Measurements from ENCODE around the gene ZNF805. TPM values are rescaled to one million over a fixed set of nuclear protein-coding genes. Genes with fewer than 3 reads are reported as not detected.
"Not testable (repeated sequence)": the region's sequence is repeated elsewhere in the genome, so short reads cannot be mapped to it uniquely, and the experiment has no call there.

Gene ZNF805
- total RNA-seq, 1 donor from 2014 or later, result 20.8 TPM

DNA sequence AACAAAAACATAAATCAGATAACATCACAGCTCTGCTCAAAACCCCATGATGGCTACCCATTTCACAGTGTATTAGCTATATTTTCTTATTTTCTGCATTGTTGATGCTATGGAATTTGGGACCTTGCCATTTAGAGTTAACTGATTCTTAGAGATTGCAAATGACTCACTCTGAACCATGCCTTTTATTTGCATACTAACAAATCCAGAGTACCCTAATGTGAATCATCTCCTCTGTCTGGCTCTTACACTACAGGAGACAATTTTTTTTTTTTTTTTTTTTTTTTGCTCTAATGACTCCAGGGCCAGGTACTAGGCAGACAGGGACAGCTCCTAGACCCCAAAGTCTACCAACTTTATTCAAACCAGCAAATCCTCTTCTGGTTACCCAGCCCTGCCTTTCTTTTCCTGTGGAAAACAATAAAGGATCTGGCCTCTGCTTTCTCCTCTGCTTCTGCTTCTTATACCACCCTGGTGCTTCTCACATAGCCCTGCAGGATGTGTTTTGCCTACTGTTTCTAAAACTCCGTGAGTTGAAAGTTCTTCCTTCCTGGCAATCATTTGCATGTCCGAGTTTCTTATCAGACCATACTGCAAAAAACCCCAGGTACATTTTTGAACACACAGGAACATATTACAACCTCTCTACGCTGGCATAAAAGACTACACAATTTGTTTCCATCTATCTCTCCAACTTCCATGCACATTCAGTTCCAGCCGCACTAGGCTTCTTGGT, 29.3 kb downstream of the ZNF805 start:
- no peak for DNase-seq (ENCODE audit: low spot score in 2 of 2, unreplicated experiment in 2 of 2)
- Mint-ChIP-seq H3K4me3 (no peak overlapping the region), H3K9me3 (no peaks in the 10 kb centered on the region), H3K27ac (no peak overlapping the region), H3K4me1 (no peaks in the 10 kb centered on the region), H3K36me3 (peaks cover 10% of the 10 kb centered on the region), H3K27me3 (ENCODE audit: low read depth) (no peaks in the 10 kb centered on the region)
- TF ChIP-seq, protein P1, sequence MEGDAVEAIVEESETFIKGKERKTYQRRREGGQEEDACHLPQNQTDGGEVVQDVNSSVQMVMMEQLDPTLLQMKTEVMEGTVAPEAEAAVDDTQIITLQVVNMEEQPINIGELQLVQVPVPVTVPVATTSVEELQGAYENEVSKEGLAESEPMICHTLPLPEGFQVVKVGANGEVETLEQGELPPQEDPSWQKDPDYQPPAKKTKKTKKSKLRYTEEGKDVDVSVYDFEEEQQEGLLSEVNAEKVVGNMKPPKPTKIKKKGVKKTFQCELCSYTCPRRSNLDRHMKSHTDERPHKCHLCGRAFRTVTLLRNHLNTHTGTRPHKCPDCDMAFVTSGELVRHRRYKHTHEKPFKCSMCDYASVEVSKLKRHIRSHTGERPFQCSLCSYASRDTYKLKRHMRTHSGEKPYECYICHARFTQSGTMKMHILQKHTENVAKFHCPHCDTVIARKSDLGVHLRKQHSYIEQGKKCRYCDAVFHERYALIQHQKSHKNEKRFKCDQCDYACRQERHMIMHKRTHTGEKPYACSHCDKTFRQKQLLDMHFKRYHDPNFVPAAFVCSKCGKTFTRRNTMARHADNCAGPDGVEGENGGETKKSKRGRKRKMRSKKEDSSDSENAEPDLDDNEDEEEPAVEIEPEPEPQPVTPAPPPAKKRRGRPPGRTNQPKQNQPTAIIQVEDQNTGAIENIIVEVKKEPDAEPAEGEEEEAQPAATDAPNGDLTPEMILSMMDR (IDR thresholded peaks at IDR 0.05; ENCODE audit: unreplicated experiment), result no peak

GRCh38 chr19:57271280-57271679, 30.8 kb downstream of the ZNF805 start:
- H3K36me3 Mint-ChIP-seq, result peaks cover 8% of the 10 kb centered on the region
- TF ChIP-seq, protein P1 (IDR thresholded peaks at IDR 0.05; ENCODE audit: unreplicated experiment), result no peak
- no peak for DNase-seq (ENCODE audit: low spot score in 2 of 2, unreplicated experiment in 2 of 2)
- no peaks in the 10 kb centered on the region for H3K27me3 Mint-ChIP-seq (ENCODE audit: low read depth)
- no peaks in the 10 kb centered on the region for H3K9me3 Mint-ChIP-seq
- no peak overlapping the region for H3K27ac Mint-ChIP-seq
- no peaks in the 10 kb centered on the region for H3K4me1 Mint-ChIP-seq
- H3K4me3 Mint-ChIP-seq, result no peak overlapping the region

GRCh38 chr19:57273014-57273413, 32.6 kb downstream of the ZNF805 start:
- Mint-ChIP-seq H3K4me1 (no peaks in the 10 kb centered on the region), H3K36me3 (peaks cover 8% of the 10 kb centered on the region), H3K4me3 (no peak overlapping the region), H3K27ac (no peak overlapping the region), H3K27me3 (ENCODE audit: low read depth) (no peaks in the 10 kb centered on the region), H3K9me3 (no peaks in the 10 kb centered on the region)
- no peak for DNase-seq (ENCODE audit: low spot score in 2 of 2, unreplicated experiment in 2 of 2)
- TF ChIP-seq, protein P1 (IDR thresholded peaks at IDR 0.05; ENCODE audit: unreplicated experiment), result no peak

- no peak for DNase-seq (ENCODE audit: low spot score in 2 of 2, unreplicated experiment in 2 of 2)
These were observed 36.0 kb downstream of the ZNF805 start for GRCh38 chr19:57276430-57276829.

DNA sequence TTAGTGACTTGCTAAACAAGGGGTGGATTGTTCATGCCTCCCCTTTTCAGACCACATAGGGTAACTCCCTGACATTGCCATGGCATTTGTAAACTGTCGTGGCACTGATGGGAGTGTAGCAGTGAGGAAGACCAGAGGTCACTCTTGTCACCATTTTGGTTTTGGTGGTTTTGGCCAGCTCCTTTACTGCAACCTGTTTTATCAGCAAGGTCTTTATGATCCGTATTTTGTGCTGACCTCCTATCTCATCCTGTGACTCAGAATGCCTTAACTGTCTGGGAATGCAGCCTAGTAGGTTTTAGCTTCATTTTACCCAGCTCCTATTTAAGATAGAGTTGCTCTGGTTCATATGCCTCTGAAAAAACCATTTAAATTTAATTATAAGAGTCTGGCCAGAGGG, 38.0 kb downstream of the ZNF805 start:
- H3K27me3 Mint-ChIP-seq (ENCODE audit: low read depth); H3K9me3 Mint-ChIP-seq; H3K4me3 Mint-ChIP-seq; H3K36me3 Mint-ChIP-seq; DNase-seq (ENCODE audit: low spot score in 2 of 2, unreplicated experiment in 2 of 2); H3K27ac Mint-ChIP-seq: not testable (repeated sequence)
- peaks cover 17% of the 10 kb centered on the region for H3K4me1 Mint-ChIP-seq

More at GRCh38 chr19:57276430-57276829, 36.0 kb downstream of the ZNF805 start:
- H3K27me3 Mint-ChIP-seq (ENCODE audit: low read depth), result no peaks in the 10 kb centered on the region
- H3K9me3 Mint-ChIP-seq, result no peaks in the 10 kb centered on the region
- no peak overlapping the region for H3K4me3 Mint-ChIP-seq
- TF ChIP-seq, protein P1 (IDR thresholded peaks at IDR 0.05; ENCODE audit: unreplicated experiment), result no peak
- H3K27ac Mint-ChIP-seq, result no peak overlapping the region
- peaks cover 5% of the 10 kb centered on the region for H3K4me1 Mint-ChIP-seq
- peaks cover 3% of the 10 kb centered on the region for H3K36me3 Mint-ChIP-seq

DNA sequence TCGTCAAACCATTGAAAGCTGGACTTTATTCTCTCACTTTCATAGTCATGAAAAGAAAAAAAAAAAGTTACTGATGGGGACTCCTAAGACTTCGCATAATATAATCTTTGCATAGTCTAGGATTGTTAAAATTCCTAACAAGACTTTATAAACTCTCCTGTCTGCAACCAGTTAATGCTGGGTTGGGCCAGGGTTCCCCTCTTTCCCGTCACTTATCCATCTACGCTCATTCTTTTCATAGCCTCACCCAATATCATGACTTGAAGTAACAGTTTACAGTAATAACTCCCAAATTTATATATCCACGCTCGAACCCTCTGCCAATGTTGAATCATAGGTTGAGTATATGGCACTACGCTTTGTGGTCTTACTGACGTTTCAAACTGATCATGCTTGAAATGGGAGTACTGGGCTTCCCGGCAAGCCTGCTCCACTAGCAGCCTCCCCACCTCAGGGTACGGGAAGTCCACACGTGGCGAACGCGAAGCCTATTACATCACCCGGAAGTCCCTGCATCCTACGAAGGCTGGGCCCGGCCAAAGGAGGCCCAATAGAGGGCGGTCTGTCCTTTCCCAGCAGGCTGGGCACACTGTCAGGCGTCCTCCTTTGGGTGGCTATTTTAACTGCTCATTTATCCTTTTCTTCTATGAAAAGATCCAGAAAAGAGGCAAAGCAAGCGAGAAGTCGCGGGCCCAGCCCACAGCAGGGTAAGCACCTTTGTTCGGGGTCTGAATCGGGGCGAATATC, 39.2 kb downstream of the ZNF805 start:
- Mint-ChIP-seq H3K27ac (no peak overlapping the region), H3K36me3 (peaks cover 2% of the 10 kb centered on the region), H3K27me3 (ENCODE audit: low read depth) (no peaks in the 10 kb centered on the region), H3K9me3 (no peaks in the 10 kb centered on the region), H3K4me3 (no peak overlapping the region), H3K4me1 (peaks cover 17% of the 10 kb centered on the region)
- TF ChIP-seq, protein P1 (IDR thresholded peaks at IDR 0.05; ENCODE audit: unreplicated experiment), result no peak
- peak; percentile 80 to 88 for DNase-seq (ENCODE audit: low spot score in 2 of 2, unreplicated experiment in 2 of 2)
